ENCODE results near the gene CMYA5. TPM values are rescaled to one million over a fixed set of nuclear protein-coding genes. Genes with fewer than 3 reads are reported as not detected.

CMYA5 gene
- total RNA-seq (0.09 and 0.20 TPM in 2 replicates), polyA plus RNA-seq (0.04 and 0.05 TPM in 2 replicates), polyA minus RNA-seq (0.08 and 0.19 TPM in 2 replicates), Bru-seq, nascent RNA (percentile 21 among the genes with signal in this experiment), BruChase-seq, experiment 1, labeled RNA remaining after a 6-hour chase (percentile 42 among the genes with signal in this experiment), BruChase-seq, experiment 2, labeled RNA remaining after a 2-hour chase (percentile 50 among the genes with signal in this experiment)
- polyA plus RNA-seq (2011; cell fraction: cytosol; rRNA removed) = 0.01 and 0.04 TPM in 2 replicates
- polyA plus RNA-seq (2011; cell fraction: nucleus; rRNA removed) = 0.29 and 0.74 TPM in 2 replicates
- 0.07 TPM in 1 of 2 replicates, not detected in the other for polyA plus RNA-seq (2012)
- polyA minus RNA-seq (2011; cell fraction: cytosol; rRNA and poly(A)+ RNA removed) = 0.20 TPM
- 0.29 and 0.43 TPM in 2 replicates for polyA minus RNA-seq (2011; cell fraction: nucleus; rRNA and poly(A)+ RNA removed)
- long read RNA-seq = 0 reads

- H3K27me3 ChIP-seq (ENCODE audit: control insufficient read depth in 2 of 2, insufficient read depth in 2 of 2, low read length in 2 of 2) = no peaks in the 10 kb centered on the region
- intact Hi-C loops (cut with micrococcal nuclease) = no loop called here
- ChIA-PET CTCF (interaction anchor here (0.9 to 2.0 kb wide), 3 partner anchors 13 to 394 kb away, joined by 3 to 12 read pairs (median 4); no protein-coding TSS in a partner anchor), POLR2A (interaction anchor here (0.7 kb wide), 1 partner anchor 394 kb away, joined by 5 read pairs; no protein-coding TSS in a partner anchor)
- no peaks in the 10 kb centered on the region for H3K9me3 ChIP-seq (replicated peaks; ENCODE audit: control insufficient read depth, insufficient read depth, low read length)
- H4K20me1 ChIP-seq (replicated peaks; ENCODE audit: control insufficient read depth, extremely low read depth, insufficient read depth, low read length) = no peaks in the 10 kb centered on the region
- no peak within 1 kb of the TSS for H3K9ac ChIP-seq (replicated peaks; ENCODE audit: extremely low read depth, insufficient read depth, low read length)
- H3K36me3 ChIP-seq (ENCODE audit: control insufficient read depth in 2 of 2, extremely low read depth in 1 of 2, insufficient read depth in 2 of 2, low read length in 2 of 2) = no peaks in the 10 kb centered on the region
- H3K4me1 ChIP-seq (ENCODE audit: control insufficient read depth, extremely low read depth, insufficient read depth, low read length) = no peaks in the 10 kb centered on the region
- peak within 1 kb of the TSS; percentile 4 for H2AFZ ChIP-seq (ENCODE audit: low read depth, low read length)
- no TSS peak for BruUV-seq (replicated peaks)
- dilution Hi-C loops (cut with MboI; ENCODE audit: extremely low pct_ligation_motif_present, low sequenced_read_pairs) = no loop called here
- no peaks in the 10 kb centered on the region for H3K79me2 ChIP-seq (ENCODE audit: control insufficient read depth, insufficient read depth, low read length)
- DNase-seq (ENCODE audit: low read depth, low spot score) = no peak
- no peak for TF ChIP-seq JUN (IDR thresholded peaks at IDR 0.05; ENCODE audit: borderline replicate concordance, insufficient read depth, insufficient read length, low read depth)
- no peak for TF ChIP-seq FOS (IDR thresholded peaks at IDR 0.05; ENCODE audit: borderline replicate concordance, insufficient read depth, low read length)
- TF ChIP-seq GATA2 (IDR thresholded peaks at IDR 0.05; ENCODE audit: insufficient read depth, insufficient read length, low read depth, low read length) = no peak
- no peak for TF ChIP-seq POLR2A (IDR thresholded peaks at IDR 0.05; ENCODE audit: low read depth, low read length)
- no peak for TF ChIP-seq EZH2 (IDR thresholded peaks at IDR 0.05; ENCODE audit: borderline replicate concordance, low read depth, low read length, severe bottlenecking)
- TF ChIP-seq MYC (IDR thresholded peaks at IDR 0.05; ENCODE audit: low read depth, low read length) = no peak
- no peak for TF ChIP-seq POLR2AphosphoS5 (IDR thresholded peaks at IDR 0.05; ENCODE audit: insufficient read depth, low read depth, low read length)
- TF ChIP-seq, protein P1, sequence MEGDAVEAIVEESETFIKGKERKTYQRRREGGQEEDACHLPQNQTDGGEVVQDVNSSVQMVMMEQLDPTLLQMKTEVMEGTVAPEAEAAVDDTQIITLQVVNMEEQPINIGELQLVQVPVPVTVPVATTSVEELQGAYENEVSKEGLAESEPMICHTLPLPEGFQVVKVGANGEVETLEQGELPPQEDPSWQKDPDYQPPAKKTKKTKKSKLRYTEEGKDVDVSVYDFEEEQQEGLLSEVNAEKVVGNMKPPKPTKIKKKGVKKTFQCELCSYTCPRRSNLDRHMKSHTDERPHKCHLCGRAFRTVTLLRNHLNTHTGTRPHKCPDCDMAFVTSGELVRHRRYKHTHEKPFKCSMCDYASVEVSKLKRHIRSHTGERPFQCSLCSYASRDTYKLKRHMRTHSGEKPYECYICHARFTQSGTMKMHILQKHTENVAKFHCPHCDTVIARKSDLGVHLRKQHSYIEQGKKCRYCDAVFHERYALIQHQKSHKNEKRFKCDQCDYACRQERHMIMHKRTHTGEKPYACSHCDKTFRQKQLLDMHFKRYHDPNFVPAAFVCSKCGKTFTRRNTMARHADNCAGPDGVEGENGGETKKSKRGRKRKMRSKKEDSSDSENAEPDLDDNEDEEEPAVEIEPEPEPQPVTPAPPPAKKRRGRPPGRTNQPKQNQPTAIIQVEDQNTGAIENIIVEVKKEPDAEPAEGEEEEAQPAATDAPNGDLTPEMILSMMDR (IDR thresholded peaks at IDR 0.05; ENCODE audit: extremely low read depth in 1 of 2, insufficient read depth in 1 of 2, low read depth in 1 of 2, low read length in 2 of 2) = no peak
- TF ChIP-seq, protein P2, sequence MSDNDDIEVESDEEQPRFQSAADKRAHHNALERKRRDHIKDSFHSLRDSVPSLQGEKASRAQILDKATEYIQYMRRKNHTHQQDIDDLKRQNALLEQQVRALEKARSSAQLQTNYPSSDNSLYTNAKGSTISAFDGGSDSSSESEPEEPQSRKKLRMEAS (IDR thresholded peaks at IDR 0.05; ENCODE audit: insufficient read depth, insufficient read length) = no peak
- H3K4me3 ChIP-seq (replicated peaks in 1 of 3; ENCODE audit: insufficient read depth in 1 of 3, low read depth in 1 of 3, low read length in 3 of 3) = peak within 1 kb of the TSS in 1 of 3 experiments; percentile 17
- H3K9me1 ChIP-seq (replicated peaks; ENCODE audit: control insufficient read depth, extremely low read depth, insufficient read depth, low read length) = no peaks in the 10 kb centered on the region
- FAIRE-seq = no peak
- peak within 1 kb of the TSS; percentile 13 for H3K4me2 ChIP-seq (ENCODE audit: insufficient read depth, low read length)
- no peak within 1 kb of the TSS for H3K27ac ChIP-seq (ENCODE audit: insufficient read depth, low read depth, low read length)
These were observed at the start of gene CMYA5 for GRCh38 chr5:79689541-79690466. Gene CMYA5, plus strand, starts transcription at chr5:79689836. Its CDS starts 72 bp downstream, at chr5:79689908.

Data from endothelial cell of umbilical vein (primary cell).